Transverse colon (tissue), 4 donors: ENCODE data around the gene LRPAP1.

ENCODE experiments used
- CTCF ChIP-seq, 5 experiments: fragments of 200-600 bp in 3 of 5; fragments of 450-650 bp in 2 of 5; sonication (generic) in 3 of 5; IDR thresholded peaks; 1 replicate in 2 of 5; 2 replicates in 3 of 5; pipeline ENCODE4 v1.5.1; 2016 to 2017; ENCODE audit warnings: antibody characterized with exemption in 5 of 5, inconsistent platforms in 3 of 5, mild to moderate bottlenecking in 2 of 5, moderate library complexity in 1 of 5
- EP300 ChIP-seq: sonication (generic); formaldehyde crosslinking; IDR thresholded peaks from one replicate; pipeline ENCODE4 v1.6.1; 2017; ENCODE audit warnings: antibody characterized with exemption, low read depth
- POLR2A ChIP-seq: fragments of 450-650 bp; IDR thresholded peaks from one replicate; pipeline ENCODE4 v1.6.1; 2016; ENCODE audit warnings: antibody characterized with exemption, mild to moderate bottlenecking, moderate library complexity
- POLR2AphosphoS5 ChIP-seq, 3 donors: sonication (generic); formaldehyde crosslinking; IDR thresholded peaks; one replicate each; pipeline ENCODE4 v1.6.1; 2016; ENCODE audit warnings: antibody characterized with exemption in 3 of 3

GRCh38 chr4:3464349-3464905 lies 67.8 kb downstream of the LRPAP1 start:
- no peak for TF ChIP-seq CTCF (IDR thresholded peaks at IDR 0.05)
- TF ChIP-seq POLR2AphosphoS5 (IDR thresholded peaks at IDR 0.05) = no peak
- TF ChIP-seq POLR2A = no peak
- TF ChIP-seq EP300 = no peak
